ENCODE measurements around the gene CABLES1.

Gene CABLES1

DNA sequence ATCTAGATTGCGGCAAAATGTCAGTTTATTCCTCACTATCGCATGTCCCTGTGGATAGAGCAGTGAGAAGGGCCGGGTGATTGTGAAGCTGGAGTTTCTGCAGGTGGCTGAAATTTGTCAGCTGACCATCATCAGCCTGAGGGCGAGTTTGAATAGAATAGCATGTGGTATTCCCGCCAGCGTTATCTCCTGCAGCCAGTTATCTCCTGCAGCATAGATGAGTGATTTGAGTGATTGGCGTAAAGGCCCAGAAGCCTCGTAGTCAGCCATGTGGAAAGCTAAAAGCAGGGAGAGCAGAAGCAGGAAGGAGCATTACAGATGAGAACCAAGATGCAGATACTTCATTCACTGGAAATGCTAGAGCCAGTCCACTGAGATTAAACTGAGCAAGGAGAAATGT lies 65.5 kb downstream of the CABLES1 start:
- H3K9me3 ChIP-seq (ENCODE audit: severe bottlenecking) = no peaks in the 10 kb centered on the region
- no peaks in the 10 kb centered on the region for H3K36me3 ChIP-seq
- no peak for DNase-seq
- no peak for TF ChIP-seq CTCF (IDR thresholded peaks at IDR 0.05; ENCODE audit: low read depth, low read length)
- H3K4me3 ChIP-seq (ENCODE audit: low read depth, low read length) = no peak overlapping the region
- H3K27me3 ChIP-seq (ENCODE audit: insufficient read depth, low read depth, severe bottlenecking) = no peaks in the 10 kb centered on the region
- H3K27ac ChIP-seq = no peak overlapping the region

GRCh38 chr18:23201741-23202140 lies 66.5 kb downstream of the CABLES1 start:
- no peak overlapping the region for H3K4me3 ChIP-seq (ENCODE audit: low read depth, low read length)
- H3K36me3 ChIP-seq = no peaks in the 10 kb centered on the region
- no peak for DNase-seq
- no peak overlapping the region for H3K27ac ChIP-seq
- H3K27me3 ChIP-seq (ENCODE audit: insufficient read depth, low read depth, severe bottlenecking) = no peaks in the 10 kb centered on the region
- no peak for TF ChIP-seq CTCF (IDR thresholded peaks at IDR 0.05; ENCODE audit: low read depth, low read length)
- H3K9me3 ChIP-seq (ENCODE audit: severe bottlenecking) = no peaks in the 10 kb centered on the region

DNA sequence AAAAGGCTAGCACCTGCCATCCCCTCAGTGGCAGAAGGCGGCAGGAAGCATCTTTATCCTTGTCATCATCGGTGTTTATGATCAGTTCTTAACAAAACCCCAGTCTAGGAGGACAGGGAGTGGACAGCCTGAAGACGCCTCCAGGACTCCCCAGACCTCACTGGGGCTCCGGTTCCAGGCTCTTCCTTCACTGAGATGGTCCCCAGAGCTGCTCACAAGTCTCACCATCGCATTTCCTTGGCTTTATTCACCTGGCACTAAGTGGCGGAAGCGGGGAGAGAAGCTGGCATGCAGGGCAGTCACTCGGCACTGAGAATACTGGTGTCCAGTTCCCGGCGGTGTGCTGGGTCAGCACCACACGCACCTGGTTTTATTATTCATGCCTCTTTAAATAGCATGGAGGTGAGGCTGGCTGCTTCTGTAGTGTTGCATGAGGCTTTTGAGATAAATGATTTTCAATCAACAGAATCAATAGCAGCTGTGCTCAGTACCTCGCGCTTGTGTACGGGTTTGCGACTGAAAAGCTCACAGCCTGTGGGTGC lies 68.7 kb downstream of the CABLES1 start:
- Histone ChIP-seq H3K27ac (no peak overlapping the region), H3K4me3 (ENCODE audit: low read depth, low read length) (no peak overlapping the region), H3K27me3 (ENCODE audit: insufficient read depth, low read depth, severe bottlenecking) (no peaks in the 10 kb centered on the region), H3K9me3 (ENCODE audit: severe bottlenecking) (no peaks in the 10 kb centered on the region), H3K36me3 (no peaks in the 10 kb centered on the region)
- no peak for DNase-seq
- no peak for TF ChIP-seq CTCF (IDR thresholded peaks at IDR 0.05; ENCODE audit: low read depth, low read length)

GRCh38 chr18:23204589-23205235 lies 69.4 kb downstream of the CABLES1 start:
- Histone ChIP-seq H3K4me3 (ENCODE audit: low read depth, low read length) (no peak overlapping the region), H3K36me3 (no peaks in the 10 kb centered on the region), H3K27me3 (ENCODE audit: insufficient read depth, low read depth, severe bottlenecking) (no peaks in the 10 kb centered on the region), H3K9me3 (ENCODE audit: severe bottlenecking) (no peaks in the 10 kb centered on the region), H3K27ac (no peak overlapping the region)
- TF ChIP-seq CTCF (IDR thresholded peaks at IDR 0.05; ENCODE audit: low read depth, low read length) = no peak
- no peak for DNase-seq

DNA sequence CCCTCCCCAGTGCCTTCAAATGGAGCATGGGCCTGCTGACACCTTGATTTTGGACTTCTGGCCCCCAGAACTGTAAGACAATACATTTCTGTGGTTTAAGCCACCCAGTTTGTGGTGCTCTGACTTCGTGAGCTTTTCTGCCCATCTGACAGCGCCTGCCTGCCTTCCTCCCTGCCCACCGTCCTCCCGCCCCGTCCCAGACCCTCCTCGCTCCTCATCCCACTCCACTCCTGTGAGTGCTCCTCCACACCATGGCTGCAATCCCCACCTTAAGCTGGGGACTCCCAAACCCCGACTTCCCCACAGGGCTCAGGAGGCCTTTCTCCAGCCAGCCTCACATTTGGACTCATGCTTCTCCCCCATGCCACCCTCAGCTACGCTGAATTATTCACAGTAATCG lies 70.7 kb downstream of the CABLES1 start:
- DNase-seq = no peak
- H3K36me3 ChIP-seq = no peaks in the 10 kb centered on the region
- no peaks in the 10 kb centered on the region for H3K27me3 ChIP-seq (ENCODE audit: insufficient read depth, low read depth, severe bottlenecking)
- H3K4me3 ChIP-seq (ENCODE audit: low read depth, low read length) = no peak overlapping the region
- no peak for TF ChIP-seq CTCF (IDR thresholded peaks at IDR 0.05; ENCODE audit: low read depth, low read length)
- H3K9me3 ChIP-seq (ENCODE audit: severe bottlenecking) = no peaks in the 10 kb centered on the region
- no peak overlapping the region for H3K27ac ChIP-seq

Measured in WERI-Rb-1 (cell line).